ENCODE measurements around the gene PRTFDC1. TPM values are rescaled to one million over a fixed set of nuclear protein-coding genes. Genes with fewer than 3 reads are reported as not detected.

The PRTFDC1 gene
- total RNA-seq, 2 experiments from 2014 or later, result not detected

DNA sequence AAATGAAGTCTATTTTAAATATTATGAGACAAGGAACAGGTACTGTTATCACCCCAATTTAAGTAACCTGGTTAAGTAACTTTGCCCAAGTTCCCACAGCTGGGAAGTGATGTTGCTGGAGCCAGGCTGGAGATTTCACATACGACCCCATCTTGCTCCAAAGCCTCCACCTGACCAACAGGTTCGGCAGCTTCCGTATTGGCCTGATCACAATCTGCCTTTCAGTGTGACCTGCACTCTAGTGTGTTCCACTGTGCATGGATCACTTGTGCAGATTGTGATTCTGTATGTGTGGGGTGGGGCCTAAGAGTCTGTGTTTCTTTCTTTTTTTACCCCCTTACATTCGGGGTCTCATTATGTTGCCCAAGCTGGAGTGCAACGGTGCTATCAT, 66.1 kb downstream of the PRTFDC1 start:
- POLR2A ChIA-PET, result interaction anchor here (1.1 kb wide), 1 partner anchor 215 kb away, joined by 3 read pairs; no protein-coding TSS in a partner anchor
- Histone ChIP-seq H3K79me2 (ENCODE audit: insufficient read depth, low read depth, low read length) (no peaks in the 10 kb centered on the region), H4K20me1 (ENCODE audit: insufficient read depth, low read length) (no peaks in the 10 kb centered on the region), H3K4me3 (ENCODE audit: low read depth, low read length, poor library complexity, severe bottlenecking) (no peak overlapping the region), H3K36me3 (ENCODE audit: insufficient read depth, low read length) (no peaks in the 10 kb centered on the region), H3K4me2 (ENCODE audit: low read length) (no peak overlapping the region), H2AFZ (ENCODE audit: low read length) (no peak overlapping the region), H3K9me2 (ENCODE audit: insufficient read depth, low read length) (no peaks in the 10 kb centered on the region), H3K27ac (ENCODE audit: low read depth, low read length, poor library complexity, severe bottlenecking) (no peak overlapping the region), H3K9me3 (ENCODE audit: low read length) (no peaks in the 10 kb centered on the region), H3K4me1 (ENCODE audit: insufficient read depth, low read length, poor library complexity, severe bottlenecking) (no peaks in the 10 kb centered on the region)
- TF ChIP-seq EZH2phosphoT487 (IDR thresholded peaks at IDR 0.05; ENCODE audit: borderline replicate concordance, low read depth, low read length), result no peak
- TF ChIP-seq, protein P1, sequence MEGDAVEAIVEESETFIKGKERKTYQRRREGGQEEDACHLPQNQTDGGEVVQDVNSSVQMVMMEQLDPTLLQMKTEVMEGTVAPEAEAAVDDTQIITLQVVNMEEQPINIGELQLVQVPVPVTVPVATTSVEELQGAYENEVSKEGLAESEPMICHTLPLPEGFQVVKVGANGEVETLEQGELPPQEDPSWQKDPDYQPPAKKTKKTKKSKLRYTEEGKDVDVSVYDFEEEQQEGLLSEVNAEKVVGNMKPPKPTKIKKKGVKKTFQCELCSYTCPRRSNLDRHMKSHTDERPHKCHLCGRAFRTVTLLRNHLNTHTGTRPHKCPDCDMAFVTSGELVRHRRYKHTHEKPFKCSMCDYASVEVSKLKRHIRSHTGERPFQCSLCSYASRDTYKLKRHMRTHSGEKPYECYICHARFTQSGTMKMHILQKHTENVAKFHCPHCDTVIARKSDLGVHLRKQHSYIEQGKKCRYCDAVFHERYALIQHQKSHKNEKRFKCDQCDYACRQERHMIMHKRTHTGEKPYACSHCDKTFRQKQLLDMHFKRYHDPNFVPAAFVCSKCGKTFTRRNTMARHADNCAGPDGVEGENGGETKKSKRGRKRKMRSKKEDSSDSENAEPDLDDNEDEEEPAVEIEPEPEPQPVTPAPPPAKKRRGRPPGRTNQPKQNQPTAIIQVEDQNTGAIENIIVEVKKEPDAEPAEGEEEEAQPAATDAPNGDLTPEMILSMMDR (conservative IDR thresholded peaks at IDR 0.05; ENCODE audit: low read length), result no peak
- no TSS peak for BruUV-seq (replicated peaks)
- intact Hi-C loops (cut with micrococcal nuclease; ENCODE audit: unreplicated experiment), result no loop called here
- DNase-seq (ENCODE audit: low spot score), result no peak
- CTCF ChIA-PET (ENCODE audit: unreplicated experiment), result no interaction called here

DNA sequence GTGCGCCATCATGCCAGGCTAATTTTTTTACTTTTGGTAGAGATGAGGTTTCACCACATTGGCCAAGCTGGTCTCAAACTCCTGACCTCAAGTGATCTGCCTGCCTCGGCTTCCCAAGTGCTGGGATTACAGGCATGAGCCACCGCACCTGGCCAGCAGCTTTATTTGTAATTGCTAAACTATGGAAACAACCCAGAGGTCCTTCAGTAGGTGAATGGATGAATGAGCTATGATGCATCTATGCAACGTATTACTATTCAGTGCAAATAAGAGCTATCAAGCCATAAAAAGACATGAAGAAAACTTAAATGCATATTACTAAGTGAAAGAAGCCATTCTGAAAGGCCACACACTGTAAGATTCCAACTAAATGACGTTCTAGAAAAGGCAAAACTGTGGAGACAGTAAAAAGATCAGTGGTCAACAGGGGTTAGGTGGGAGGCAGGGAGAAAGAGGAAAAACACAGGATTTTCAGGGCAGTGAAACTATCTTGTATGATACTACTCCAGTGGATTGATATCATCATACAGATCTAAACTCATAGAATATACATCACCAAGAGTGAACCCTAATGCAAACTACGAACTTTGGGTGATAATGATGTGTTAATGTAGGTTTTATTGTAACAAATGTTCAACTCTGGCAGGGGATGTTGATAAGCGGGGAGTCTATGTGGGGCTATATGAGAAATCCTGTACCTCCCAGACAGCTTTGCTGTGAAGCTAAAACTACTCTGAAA, 66.7 kb downstream of the PRTFDC1 start:
- no peak for DNase-seq (ENCODE audit: low spot score)
- Histone ChIP-seq H3K9me2 (ENCODE audit: insufficient read depth, low read length) (no peaks in the 10 kb centered on the region), H3K36me3 (ENCODE audit: insufficient read depth, low read length) (no peaks in the 10 kb centered on the region), H4K20me1 (ENCODE audit: insufficient read depth, low read length) (no peaks in the 10 kb centered on the region), H3K4me3 (ENCODE audit: low read depth, low read length, poor library complexity, severe bottlenecking) (no peak overlapping the region), H3K4me2 (ENCODE audit: low read length) (no peak overlapping the region), H3K27ac (ENCODE audit: low read depth, low read length, poor library complexity, severe bottlenecking) (no peak overlapping the region), H3K79me2 (ENCODE audit: insufficient read depth, low read depth, low read length) (no peaks in the 10 kb centered on the region), H2AFZ (ENCODE audit: low read length) (no peak overlapping the region), H3K4me1 (ENCODE audit: insufficient read depth, low read length, poor library complexity, severe bottlenecking) (no peaks in the 10 kb centered on the region), H3K9me3 (ENCODE audit: low read length) (no peaks in the 10 kb centered on the region)
- no TSS peak for BruUV-seq (replicated peaks)
- ChIA-PET POLR2A (interaction anchor here (1.1 kb wide), 1 partner anchor 216 kb away, joined by 3 read pairs; no protein-coding TSS in a partner anchor), CTCF (ENCODE audit: unreplicated experiment) (no interaction called here)
- TF ChIP-seq, protein P1 (conservative IDR thresholded peaks at IDR 0.05; ENCODE audit: low read length), result no peak
- TF ChIP-seq EZH2phosphoT487 (IDR thresholded peaks at IDR 0.05; ENCODE audit: borderline replicate concordance, low read depth, low read length), result no peak
- intact Hi-C loops (cut with micrococcal nuclease; ENCODE audit: unreplicated experiment), result no loop called here

DNA sequence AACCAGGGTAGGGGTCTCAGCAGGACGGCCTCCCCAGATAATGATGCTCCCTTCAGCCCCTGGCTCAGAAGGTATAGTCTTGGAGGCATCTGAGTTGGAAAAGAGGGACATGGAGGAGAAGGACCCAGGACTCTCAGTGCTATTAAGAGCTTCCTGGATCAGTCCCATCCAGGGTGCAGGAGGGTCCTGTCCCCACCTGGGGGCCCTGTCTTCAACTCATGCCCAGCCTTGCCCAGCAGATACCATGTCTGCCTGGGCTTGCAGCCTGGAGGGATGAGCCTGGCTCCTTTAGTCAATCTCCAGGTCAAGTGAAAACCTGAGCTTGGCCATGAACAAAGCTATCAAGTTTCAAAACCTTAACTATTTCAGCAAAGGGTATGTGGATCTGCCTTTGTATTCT, 67.6 kb downstream of the PRTFDC1 start:
- no peak for DNase-seq (ENCODE audit: low spot score)
- TF ChIP-seq EZH2phosphoT487 (IDR thresholded peaks at IDR 0.05; ENCODE audit: borderline replicate concordance, low read depth, low read length), result no peak
- TF ChIP-seq, protein P1 (conservative IDR thresholded peaks at IDR 0.05; ENCODE audit: low read length), result no peak
- Histone ChIP-seq H3K79me2 (ENCODE audit: insufficient read depth, low read depth, low read length) (no peaks in the 10 kb centered on the region), H2AFZ (ENCODE audit: low read length) (no peak overlapping the region), H3K4me3 (ENCODE audit: low read depth, low read length, poor library complexity, severe bottlenecking) (no peak overlapping the region), H3K27ac (ENCODE audit: low read depth, low read length, poor library complexity, severe bottlenecking) (no peak overlapping the region), H4K20me1 (ENCODE audit: insufficient read depth, low read length) (no peaks in the 10 kb centered on the region), H3K9me2 (ENCODE audit: insufficient read depth, low read length) (no peaks in the 10 kb centered on the region), H3K4me2 (ENCODE audit: low read length) (no peak overlapping the region), H3K4me1 (ENCODE audit: insufficient read depth, low read length, poor library complexity, severe bottlenecking) (no peaks in the 10 kb centered on the region), H3K9me3 (ENCODE audit: low read length) (no peaks in the 10 kb centered on the region), H3K36me3 (ENCODE audit: insufficient read depth, low read length) (no peaks in the 10 kb centered on the region)
- intact Hi-C loops (cut with micrococcal nuclease; ENCODE audit: unreplicated experiment), result no loop called here
- POLR2A ChIA-PET, result no interaction called here
- no TSS peak for BruUV-seq (replicated peaks)
- CTCF ChIA-PET (ENCODE audit: unreplicated experiment), result no interaction called here

Data from OCI-LY7 (cell line).